IMR-90 (cell line): ENCODE results near the gene ADGRA3. TPM values are rescaled to one million over a fixed set of nuclear protein-coding genes. Genes with fewer than 3 reads are reported as not detected.

ENCODE experiments used
- ATAC-seq: fragments of 200-7000 bp; cut with Tn5 transposase; 2 replicates; pipeline ENCODE4 v1.9.1; 2020; ENCODE audit warnings: low read depth, mild to moderate bottlenecking, moderate library complexity
- BruUV-seq: library from RNA; stranded (reverse); fragments of 400-500 nt; replicated peaks from 2 replicates; lab custom pipeline; 2021; lab: Mats Ljungman, UMichigan
- CTCF ChIA-PET: fragments of 300-600 bp; formaldehyde crosslinking; extraction: SDS; loops from one replicate; lab custom pipeline; 2021; ENCODE audit warnings: antibody characterized with exemption; lab: Yijun Ruan, JAX
- POLR2A ChIA-PET: fragments of 300-600 bp; sonication (Branson Sonifier 250); formaldehyde crosslinking; loops from one replicate; lab custom pipeline; 2022; ENCODE audit warnings: antibody characterized with exemption; ENCODE audit not compliant: unreplicated experiment; lab: Charles Lee
- DNase-seq: peaks from one replicate; pipeline ENCODE4 v3.0.0; 2013
- H2AFZ ChIP-seq: replicated peaks from 2 replicates; pipeline ENCODE3; 2013; ENCODE audit warnings: low read length, mild to moderate bottlenecking; ENCODE audit not compliant: poor library complexity
- H2AK5ac ChIP-seq: 2 replicates; pipeline ENCODE4 v1.6.1; 2013; ENCODE audit warnings: low read depth, low read length, inconsistent platforms
- H2AK9ac ChIP-seq: replicated peaks from 2 replicates; pipeline ENCODE3; 2013; ENCODE audit warnings: mild to moderate bottlenecking, low read depth, low read length, moderate library complexity; ENCODE audit not compliant: poor library complexity
- H2BK120ac ChIP-seq: 2 replicates; pipeline ENCODE4 v1.6.1; 2013; ENCODE audit warnings: low read depth, low read length, inconsistent platforms
- H2BK15ac ChIP-seq: 3 replicates; pipeline ENCODE4 v1.6.1; 2013; ENCODE audit warnings: low read depth, low read length, inconsistent platforms
- H2BK20ac ChIP-seq: 2 replicates; pipeline ENCODE4 v1.6.1; 2013; ENCODE audit warnings: low read depth, mild to moderate bottlenecking, inconsistent platforms, low read length, moderate library complexity
- H2BK5ac ChIP-seq: 2 replicates; pipeline ENCODE4 v1.6.1; 2013; ENCODE audit warnings: mild to moderate bottlenecking, low read depth, low read length, inconsistent platforms; ENCODE audit not compliant: poor library complexity, severe bottlenecking
- H3K14ac ChIP-seq: replicated peaks from 2 replicates; pipeline ENCODE4 v1.6.1; 2013; ENCODE audit warnings: low read depth, low read length, inconsistent platforms
- H3K18ac ChIP-seq: 2 replicates; pipeline ENCODE4 v1.6.1; 2013; ENCODE audit warnings: low read depth, low read length, control low read depth
- H3K23ac ChIP-seq: 2 replicates; pipeline ENCODE4 v1.6.1; 2013; ENCODE audit warnings: low read depth, low read length, inconsistent platforms
- H3K27ac ChIP-seq: 2 replicates; pipeline ENCODE4 v1.5.1; 2013; ENCODE audit warnings: mild to moderate bottlenecking, control low read depth, low read length; ENCODE audit not compliant: insufficient read depth
- H3K27me3 ChIP-seq: 2 replicates; pipeline ENCODE4 v1.6.1; 2013; ENCODE audit warnings: low read length; ENCODE audit not compliant: control insufficient read depth, insufficient read depth
- H3K36me3 ChIP-seq: 2 replicates; pipeline ENCODE4 v1.6.1; 2013; ENCODE audit warnings: low read length, mixed read lengths; ENCODE audit not compliant: control insufficient read depth, insufficient read depth
- H3K4ac ChIP-seq: 2 replicates; pipeline ENCODE4 v1.6.1; 2013; ENCODE audit warnings: low read depth, low read length, inconsistent platforms
- H3K4me1 ChIP-seq: 2 replicates; pipeline ENCODE4 v1.6.1; 2013; ENCODE audit warnings: low read length, mixed read lengths; ENCODE audit not compliant: control insufficient read depth, insufficient read depth
- H3K4me2 ChIP-seq: 2 replicates; pipeline ENCODE4 v1.6.1; 2013; ENCODE audit warnings: low read depth, mild to moderate bottlenecking, control low read depth, low read length, moderate library complexity
- H3K4me3 ChIP-seq: 2 replicates; pipeline ENCODE4 v1.5.1; 2013; ENCODE audit warnings: low read depth, mild to moderate bottlenecking, control low read depth, low read length, moderate library complexity; ENCODE audit not compliant: insufficient read depth
- H3K56ac ChIP-seq: 2 replicates; pipeline ENCODE4 v1.6.1; 2013; ENCODE audit warnings: low read length, inconsistent platforms; ENCODE audit not compliant: insufficient read depth; ENCODE audit errors: extremely low read depth
- H3K79me1 ChIP-seq, 2 experiments: 2 replicates each; pipeline ENCODE4 v1.6.1; 2013; ENCODE audit warnings: low read length in 2 of 2, inconsistent platforms in 1 of 2, low read depth in 1 of 2
- H3K9ac ChIP-seq: 2 replicates; pipeline ENCODE4 v1.6.1; 2013; ENCODE audit warnings: low read depth, low read length, control low read depth
- H3K9me1 ChIP-seq: 2 replicates; pipeline ENCODE4 v1.6.1; 2013; ENCODE audit warnings: low read length, inconsistent platforms; ENCODE audit not compliant: insufficient read depth
- H3K9me3 ChIP-seq: 2 replicates; pipeline ENCODE4 v1.6.1; 2013; ENCODE audit warnings: low read length; ENCODE audit not compliant: control insufficient read depth, insufficient read depth
- H4K20me1 ChIP-seq: 2 replicates; pipeline ENCODE4 v1.6.1; 2013; ENCODE audit warnings: low read length, inconsistent platforms; ENCODE audit not compliant: insufficient read depth
- H4K5ac ChIP-seq: 2 replicates; pipeline ENCODE4 v1.6.1; 2013; ENCODE audit warnings: mild to moderate bottlenecking, low read depth, low read length, control low read depth
- H4K8ac ChIP-seq, 2 experiments: 2 replicates each; pipeline ENCODE4 v1.6.1; 2013; ENCODE audit warnings: low read depth in 2 of 2, low read length in 2 of 2, control low read depth in 1 of 2, inconsistent platforms in 1 of 2
- H4K91ac ChIP-seq: 2 replicates; pipeline ENCODE4 v1.6.1; 2013; ENCODE audit warnings: low read depth, low read length, inconsistent platforms; ENCODE audit not compliant: insufficient read depth
- BHLHE40 ChIP-seq: fragments of 150-350 bp; IDR thresholded peaks from 2 replicates; pipeline ENCODE4 v1.6.1; 2016; ENCODE audit warnings: mild to moderate bottlenecking, low read depth, low read length
- CEBPB ChIP-seq: IDR thresholded peaks from 2 replicates; pipeline ENCODE4 v1.6.1; 2012; ENCODE audit warnings: low read depth, low read length, improper control_type of control experiment
- FOS ChIP-seq: fragments of 150-350 bp; IDR thresholded peaks from 2 replicates; pipeline ENCODE4 v1.6.1; 2016; ENCODE audit warnings: low read depth, low read length
- MAZ ChIP-seq: IDR thresholded peaks from 2 replicates; pipeline ENCODE4 v1.6.1; 2012; ENCODE audit warnings: low read depth, mild to moderate bottlenecking, low read length, improper control_type of control experiment, moderate library complexity, borderline replicate concordance
- NFE2L2 ChIP-seq: fragments of 150-350 bp; IDR thresholded peaks from 2 replicates; pipeline ENCODE4 v1.6.1; 2016; ENCODE audit warnings: low read depth, mild to moderate bottlenecking, low read length
- POLR2A ChIP-seq: IDR thresholded peaks from 2 replicates; pipeline ENCODE4 v1.6.1; 2012; ENCODE audit warnings: mild to moderate bottlenecking, low read depth, low read length
- RCOR1 ChIP-seq: IDR thresholded peaks from 2 replicates; pipeline ENCODE4 v1.6.1; 2012; ENCODE audit warnings: mild to moderate bottlenecking, low read length, improper control_type of control experiment; ENCODE audit not compliant: insufficient replicate concordance
- WGBS, 2 experiments: methylation state at CpG; one replicate each; pipeline versions ENCODE4 v1.1.5 to v1.1.7; 2013; ENCODE audit warnings: missing lambda C conversion rate in 2 of 2; ENCODE audit not compliant: insufficient read length in 1 of 2; ENCODE audit errors: extremely low coverage in 2 of 2; 5-methylcytosine and 5-hydroxymethylcytosine counted together
- dilution Hi-C: fragments of 300-500 bp; cut with HindIII; formaldehyde crosslinking; loops from one replicate; pipeline ENCODE4 v1.14.3; 2018; ENCODE audit warnings: low sequenced_read_pairs; ENCODE audit not compliant: unreplicated experiment
- in situ Hi-C: fragments of 300-500 bp; cut with MboI; formaldehyde crosslinking; loops from 3 replicates; pipeline ENCODE4 v1.14.3; 2019; ENCODE audit warnings: low sequenced_read_pairs, inconsistent platforms, mixed read lengths
- intact Hi-C: fragments of 100-400 bp; cut with micrococcal nuclease; formaldehyde crosslinking; loops from 2 replicates; pipeline ENCODE4 v1.10.0; 2022
- polyA plus RNA-seq, 3 experiments: library from polyadenylated mRNA; depleted of rRNA; stranded (reverse); fragments of >200 nt; gene quantifications; 2 replicates each; pipeline ENCODE4 v1.2.3, GENCODE V29; 2012; ENCODE audit warnings: low replicate concordance in 1 of 3
- total RNA-seq: library from RNA; depleted of rRNA; stranded (reverse); fragments of >200 nt; gene quantifications from 2 replicates; pipeline ENCODE4 v1.2.3, GENCODE V29; 2012
- TF ChIP-seq, protein P1 (sequence below): conservative IDR thresholded peaks from 2 replicates; pipeline ENCODE4 v1.5.1; 2012; ENCODE audit warnings: mild to moderate bottlenecking, low read depth, low read length, improper control_type of control experiment

ADGRA3 gene
- total and polyA plus RNA-seq, 2 of the 4 experiments (the other 2 are of a cell fraction): 20.1 to 28.0 TPM

- H4K20me1 ChIP-seq: peaks cover 17% of the 10 kb centered on the region
- no peak for TF ChIP-seq FOS
- no peak for TF ChIP-seq NFE2L2
- no peak for TF ChIP-seq BHLHE40
- TF ChIP-seq, protein P1, sequence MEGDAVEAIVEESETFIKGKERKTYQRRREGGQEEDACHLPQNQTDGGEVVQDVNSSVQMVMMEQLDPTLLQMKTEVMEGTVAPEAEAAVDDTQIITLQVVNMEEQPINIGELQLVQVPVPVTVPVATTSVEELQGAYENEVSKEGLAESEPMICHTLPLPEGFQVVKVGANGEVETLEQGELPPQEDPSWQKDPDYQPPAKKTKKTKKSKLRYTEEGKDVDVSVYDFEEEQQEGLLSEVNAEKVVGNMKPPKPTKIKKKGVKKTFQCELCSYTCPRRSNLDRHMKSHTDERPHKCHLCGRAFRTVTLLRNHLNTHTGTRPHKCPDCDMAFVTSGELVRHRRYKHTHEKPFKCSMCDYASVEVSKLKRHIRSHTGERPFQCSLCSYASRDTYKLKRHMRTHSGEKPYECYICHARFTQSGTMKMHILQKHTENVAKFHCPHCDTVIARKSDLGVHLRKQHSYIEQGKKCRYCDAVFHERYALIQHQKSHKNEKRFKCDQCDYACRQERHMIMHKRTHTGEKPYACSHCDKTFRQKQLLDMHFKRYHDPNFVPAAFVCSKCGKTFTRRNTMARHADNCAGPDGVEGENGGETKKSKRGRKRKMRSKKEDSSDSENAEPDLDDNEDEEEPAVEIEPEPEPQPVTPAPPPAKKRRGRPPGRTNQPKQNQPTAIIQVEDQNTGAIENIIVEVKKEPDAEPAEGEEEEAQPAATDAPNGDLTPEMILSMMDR: no peak
- TF ChIP-seq POLR2A: no peak
- TF ChIP-seq CEBPB: no peak
- no peak for TF ChIP-seq RCOR1
- no peak for TF ChIP-seq MAZ
- peaks cover 4% of the 10 kb centered on the region for H3K4me1 ChIP-seq
- H4K91ac ChIP-seq: no peak overlapping the region
- no peak overlapping the region for H3K9ac ChIP-seq
- peaks cover 6% of the 10 kb centered on the region; the same call in 1 of the 2 replicates for H3K9me1 ChIP-seq
- H2AK9ac ChIP-seq: no peak overlapping the region
- no peak overlapping the region for H3K56ac ChIP-seq
- no peak overlapping the region for H2BK20ac ChIP-seq
- H2BK120ac ChIP-seq: no peak overlapping the region
- no peak overlapping the region for H3K4me3 ChIP-seq
- no peak overlapping the region for H2BK15ac ChIP-seq
- no peak overlapping the region for H4K5ac ChIP-seq
- H3K4me2 ChIP-seq: no peak overlapping the region
- H3K27me3 ChIP-seq: no peaks in the 10 kb centered on the region
- DNase-seq (no peak), ATAC-seq (no peak)
- no peak overlapping the region for H3K18ac ChIP-seq
- WGBS, 2 experiments: no CpG with 5 or more reads among the region's 3 CpGs
- H3K79me1 ChIP-seq: peaks cover 38 to 51% of the 10 kb centered on the region in 2 experiments
- in situ Hi-C loops (no loop called here), intact Hi-C loops (no loop called here), dilution Hi-C loops (no loop called here)
- no peaks in the 10 kb centered on the region for H3K36me3 ChIP-seq
- ChIA-PET CTCF (no interaction called here), POLR2A (no interaction called here)
- no peak overlapping the region for H2AFZ ChIP-seq
- no peak overlapping the region for H2AK5ac ChIP-seq
- no peak overlapping the region for H3K14ac ChIP-seq
- H3K9me3 ChIP-seq: no peaks in the 10 kb centered on the region
- no peak overlapping the region for H2BK5ac ChIP-seq
- no peak overlapping the region for H3K23ac ChIP-seq
- BruUV-seq: no TSS peak
- H4K8ac ChIP-seq: no peak overlapping the region
- no peak overlapping the region for H3K4ac ChIP-seq
- no peak overlapping the region for H3K27ac ChIP-seq
These were observed 14.2 kb downstream of the ADGRA3 start for GRCh38 chr4:22501715-22502095.
